Cardiac muscle cell (in vitro differentiated cells and primary cell): ENCODE results near the gene ZSCAN29. TPM values are rescaled to one million over a fixed set of nuclear protein-coding genes. Genes with fewer than 3 reads are reported as not detected.
"Not testable (repeated sequence)": the region's sequence is repeated elsewhere in the genome, so short reads cannot be mapped to it uniquely, and the experiment has no call there.

ENCODE experiments used
- DNase-seq, 2 donors: peaks; one replicate each; pipeline versions ENCODE4 v3.0.0 to v3.0.0-alpha.2; 2010 to 2017; ENCODE audit warnings: low read depth in 1 of 2, low spot score in 1 of 2
- H3K27ac ChIP-seq: fragments of 200-600 bp; sonication (generic); 2 replicates; pipeline ENCODE4 v1.5.1; 2016
- H3K27me3 ChIP-seq: fragments of 200-600 bp; sonication (generic); 2 replicates; pipeline ENCODE4 v1.6.0; 2016; ENCODE audit warnings: control low read depth
- H3K36me3 ChIP-seq: fragments of 200-600 bp; sonication (generic); 2 replicates; pipeline ENCODE4 v1.5.1; 2016; ENCODE audit warnings: control low read depth
- H3K4me1 ChIP-seq: fragments of 200-600 bp; sonication (generic); 2 replicates; pipeline ENCODE4 v1.8.1; 2017; ENCODE audit warnings: low read depth, mild to moderate bottlenecking, mixed run types
- H3K4me3 ChIP-seq: fragments of 200-600 bp; sonication (generic); 2 replicates; pipeline ENCODE4 v1.5.1; 2016; ENCODE audit warnings: mild to moderate bottlenecking
- H3K9me3 ChIP-seq: fragments of 200-600 bp; sonication (generic); 2 replicates; pipeline ENCODE4 v1.5.1; 2017; ENCODE audit warnings: low read depth, mild to moderate bottlenecking, control low read depth
- polyA plus RNA-seq: library from polyadenylated mRNA; unstranded; fragments of >200 nt; fragmentation: Nextera tagmentation; extraction: Ambion mirVana; gene quantifications from 2 replicates; pipeline ENCODE4 v1.2.1, GENCODE V29; 2016
- total RNA-seq: library from RNA; depleted of rRNA; stranded (reverse); fragments of >200 nt; gene quantifications from 2 replicates; pipeline ENCODE4 v1.2.3, GENCODE V29; 2016
- TF ChIP-seq, protein P1 (sequence below): IDR thresholded peaks from 2 replicates; pipeline ENCODE4 v1.5.1; 2012; ENCODE audit warnings: low read depth, mild to moderate bottlenecking, low read length

ZSCAN29 gene
- total and polyA plus RNA-seq, 2 experiments from 2014 or later = 10.9 to 27.1 TPM

DNA sequence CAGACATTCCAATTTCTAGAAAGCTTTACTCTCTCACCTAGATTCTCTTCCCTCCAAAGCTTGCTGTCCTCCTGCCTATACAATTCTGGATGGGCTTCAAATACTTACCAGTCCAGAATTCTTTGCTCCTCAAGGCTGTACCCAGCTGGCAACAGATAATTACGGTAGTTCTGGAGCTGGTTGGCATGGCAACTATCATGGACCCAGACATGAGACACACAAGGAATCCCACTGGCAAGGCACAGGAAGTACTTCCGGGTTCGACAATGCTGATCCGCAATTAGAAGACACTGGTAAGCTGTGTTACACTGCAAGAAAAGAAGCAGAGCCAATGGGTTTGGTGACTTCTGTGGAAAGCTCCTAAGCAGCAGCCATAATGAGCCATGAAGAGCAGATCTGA lies 37.9 kb upstream of the ZSCAN29 start:
- DNase-seq = peak in 1 of 2 donors; percentile 51
- TF ChIP-seq, protein P1, sequence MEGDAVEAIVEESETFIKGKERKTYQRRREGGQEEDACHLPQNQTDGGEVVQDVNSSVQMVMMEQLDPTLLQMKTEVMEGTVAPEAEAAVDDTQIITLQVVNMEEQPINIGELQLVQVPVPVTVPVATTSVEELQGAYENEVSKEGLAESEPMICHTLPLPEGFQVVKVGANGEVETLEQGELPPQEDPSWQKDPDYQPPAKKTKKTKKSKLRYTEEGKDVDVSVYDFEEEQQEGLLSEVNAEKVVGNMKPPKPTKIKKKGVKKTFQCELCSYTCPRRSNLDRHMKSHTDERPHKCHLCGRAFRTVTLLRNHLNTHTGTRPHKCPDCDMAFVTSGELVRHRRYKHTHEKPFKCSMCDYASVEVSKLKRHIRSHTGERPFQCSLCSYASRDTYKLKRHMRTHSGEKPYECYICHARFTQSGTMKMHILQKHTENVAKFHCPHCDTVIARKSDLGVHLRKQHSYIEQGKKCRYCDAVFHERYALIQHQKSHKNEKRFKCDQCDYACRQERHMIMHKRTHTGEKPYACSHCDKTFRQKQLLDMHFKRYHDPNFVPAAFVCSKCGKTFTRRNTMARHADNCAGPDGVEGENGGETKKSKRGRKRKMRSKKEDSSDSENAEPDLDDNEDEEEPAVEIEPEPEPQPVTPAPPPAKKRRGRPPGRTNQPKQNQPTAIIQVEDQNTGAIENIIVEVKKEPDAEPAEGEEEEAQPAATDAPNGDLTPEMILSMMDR = no peak
- Histone ChIP-seq H3K4me3 (no peak overlapping the region), H3K9me3 (no peaks in the 10 kb centered on the region), H3K27ac (peak overlapping the region; percentile 12), H3K27me3 (no peaks in the 10 kb centered on the region), H3K36me3 (peaks cover 89% of the 10 kb centered on the region), H3K4me1 (peaks cover 9% of the 10 kb centered on the region)

DNA sequence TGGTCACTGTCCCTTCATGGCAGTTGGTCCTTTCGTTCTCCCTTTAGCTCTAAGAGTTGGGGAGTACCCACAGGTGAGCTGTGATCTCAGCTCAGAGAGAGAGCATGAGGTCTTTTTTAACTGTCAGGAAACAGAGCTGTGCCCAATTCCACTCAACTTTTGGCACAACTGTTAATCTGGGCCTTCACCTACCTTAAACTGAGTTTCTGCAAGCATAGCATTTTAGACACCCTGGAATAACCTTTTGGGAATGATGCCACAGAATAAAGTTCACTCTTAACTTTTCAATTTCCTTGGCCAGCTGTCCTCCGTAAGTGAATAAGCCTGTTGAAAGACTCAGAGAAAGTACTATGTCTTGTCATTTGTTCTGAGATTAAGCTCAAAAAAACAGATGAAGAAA lies 36.0 kb upstream of the ZSCAN29 start:
- TF ChIP-seq, protein P1 = no peak
- peaks cover 91% of the 10 kb centered on the region for H3K36me3 ChIP-seq

DNA sequence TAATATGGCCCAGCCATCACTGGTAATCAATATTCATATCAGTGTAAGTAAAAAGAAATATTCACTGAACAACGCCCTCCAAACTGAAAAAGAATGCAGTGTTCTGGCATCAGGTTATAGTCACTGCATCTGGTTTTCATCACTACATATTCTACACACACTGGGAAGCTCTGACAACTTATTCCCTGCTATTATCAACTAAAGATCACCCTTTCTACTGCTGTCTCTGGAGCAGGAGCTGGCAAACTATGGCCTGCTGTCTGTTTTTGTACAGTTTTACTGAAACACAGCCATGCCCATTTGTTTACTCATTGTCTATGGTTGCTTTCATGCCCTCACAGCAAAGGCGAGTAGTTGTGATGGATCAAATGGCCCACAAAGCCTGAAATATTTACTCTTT lies 35.3 kb upstream of the ZSCAN29 start:
- no peak for DNase-seq
- H3K27me3 ChIP-seq = no peaks in the 10 kb centered on the region
- no peaks in the 10 kb centered on the region for H3K9me3 ChIP-seq
- peak overlapping the region; percentile 18 for H3K27ac ChIP-seq
- peaks cover 91% of the 10 kb centered on the region for H3K36me3 ChIP-seq
- H3K4me1 ChIP-seq = peaks cover 7% of the 10 kb centered on the region
- no peak overlapping the region for H3K4me3 ChIP-seq
- TF ChIP-seq, protein P1 = no peak

More for the DNA sequence above, 36.0 kb upstream of the ZSCAN29 start:
- Histone ChIP-seq H3K27ac (peak overlapping the region; percentile 58), H3K9me3 (no peaks in the 10 kb centered on the region), H3K4me1 (peaks cover 9% of the 10 kb centered on the region), H3K27me3 (no peaks in the 10 kb centered on the region), H3K4me3 (no peak overlapping the region)
- DNase-seq = no peak

DNA sequence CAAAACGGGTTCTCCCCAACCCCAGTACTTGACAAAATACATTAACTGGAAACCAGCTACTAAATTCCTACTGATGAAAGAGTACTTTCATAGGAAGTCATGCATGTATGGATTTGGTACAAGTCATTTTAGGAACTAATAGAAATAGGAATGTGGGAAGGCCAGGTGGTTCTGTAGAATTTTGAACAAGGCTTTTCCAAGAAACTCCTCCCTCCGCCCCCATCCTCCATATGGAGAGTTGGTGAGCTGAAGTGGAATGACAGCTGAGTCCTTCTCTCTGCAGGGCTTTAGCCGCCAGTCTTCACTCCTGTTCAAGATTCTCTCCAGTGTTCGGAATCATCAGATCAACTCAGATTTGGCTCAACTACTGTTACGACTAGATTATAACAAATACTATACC lies 33.3 kb upstream of the ZSCAN29 start:
- DNase-seq = no peak
- Histone ChIP-seq H3K27me3 (no peaks in the 10 kb centered on the region), H3K4me1 (no peaks in the 10 kb centered on the region), H3K36me3 (peaks cover 76% of the 10 kb centered on the region), H3K27ac (no peak overlapping the region), H3K9me3 (no peaks in the 10 kb centered on the region), H3K4me3 (no peak overlapping the region)
- TF ChIP-seq, protein P1 = no peak

DNA sequence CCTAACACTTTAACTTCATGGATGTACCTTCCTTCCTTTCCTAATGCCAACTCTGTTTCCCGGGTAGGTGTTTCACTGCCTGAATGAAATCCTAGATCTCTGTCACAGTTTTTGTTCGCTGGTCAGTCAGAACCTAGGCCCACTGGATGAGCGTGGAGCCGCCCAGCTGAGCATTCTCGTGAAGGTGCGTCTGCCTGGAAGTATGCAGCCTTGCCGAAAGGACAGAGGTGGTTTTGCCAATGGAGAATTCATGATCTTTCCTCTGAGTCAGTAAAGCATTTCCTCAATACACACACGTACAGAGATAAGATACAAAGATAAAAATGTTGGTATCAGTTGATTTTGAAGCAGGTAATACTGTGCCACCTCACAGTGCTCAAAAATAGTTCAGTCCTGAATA lies 32.8 kb upstream of the ZSCAN29 start:
- Histone ChIP-seq H3K27ac (no peak overlapping the region), H3K36me3 (peaks cover 76% of the 10 kb centered on the region), H3K4me1 (no peaks in the 10 kb centered on the region), H3K9me3 (no peaks in the 10 kb centered on the region), H3K4me3 (no peak overlapping the region), H3K27me3 (no peaks in the 10 kb centered on the region)
- TF ChIP-seq, protein P1 = no peak
- no peak for DNase-seq

DNA sequence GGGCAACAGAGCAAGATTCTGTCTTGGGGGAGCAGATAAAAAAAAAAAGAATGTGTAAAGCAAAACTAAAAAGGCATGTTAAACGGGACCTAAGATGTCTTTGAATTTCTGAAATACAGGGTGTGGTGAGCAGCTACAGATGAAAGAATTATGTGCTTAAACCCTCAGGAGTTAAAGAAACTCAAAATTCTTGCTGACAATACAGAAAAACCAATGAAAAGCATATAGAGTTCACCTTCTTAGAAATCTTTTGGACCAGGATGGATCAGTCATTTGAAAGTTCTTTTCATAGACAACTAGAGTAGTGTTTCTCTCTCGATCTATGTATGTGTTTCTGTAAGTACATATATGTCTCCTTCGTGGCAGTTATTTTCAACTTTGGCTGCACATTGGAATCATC lies 31.4 kb upstream of the ZSCAN29 start:
- no peaks in the 10 kb centered on the region for H3K4me1 ChIP-seq
- no peak overlapping the region for H3K4me3 ChIP-seq
- no peak for DNase-seq
- TF ChIP-seq, protein P1 = no peak
- peaks cover 67% of the 10 kb centered on the region for H3K36me3 ChIP-seq
- H3K9me3 ChIP-seq = no peaks in the 10 kb centered on the region
- peak overlapping the region; percentile 0 for H3K27ac ChIP-seq
- H3K27me3 ChIP-seq = no peaks in the 10 kb centered on the region

DNA sequence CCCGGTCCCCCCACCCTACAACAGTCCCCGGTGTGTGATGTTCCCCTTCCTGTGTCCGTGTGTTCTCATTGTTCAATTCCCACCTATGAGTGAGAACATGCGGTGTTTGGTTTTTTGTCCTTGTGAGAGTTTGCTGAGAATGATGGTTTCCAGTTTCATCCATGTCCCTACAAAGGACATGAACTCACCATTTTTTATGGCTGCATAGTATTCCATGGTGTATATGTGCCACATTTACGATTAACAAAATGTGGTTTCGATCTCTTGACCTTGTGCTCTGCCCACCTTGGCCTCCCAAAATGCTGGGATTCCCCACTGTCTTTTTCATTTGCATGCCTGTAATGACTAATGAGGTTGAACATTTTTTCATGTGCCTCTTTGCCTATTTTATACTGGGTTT lies 22.7 kb upstream of the ZSCAN29 start:
- DNase-seq, H3K4me3 ChIP-seq, H3K4me1 ChIP-seq, H3K27me3 ChIP-seq, H3K27ac ChIP-seq, H3K9me3 ChIP-seq: not testable (repeated sequence)
- H3K36me3 ChIP-seq = peaks cover 24% of the 10 kb centered on the region
